Lower lobe of right lung (tissue), 2 donors: Measurements from ENCODE around the gene RNF168. TPM values are rescaled to one million over a fixed set of nuclear protein-coding genes. Genes with fewer than 3 reads are reported as not detected.
"Not testable (repeated sequence)": the region's sequence is repeated elsewhere in the genome, so short reads cannot be mapped to it uniquely, and the experiment has no call there.

Experiments
- ATAC-seq, 2 donors: fragments of 200-7000 bp; cut with Tn5 transposase; one replicate each; pipeline ENCODE4 v1.9.1; 2020 to 2022; ENCODE audit warnings: mild to moderate bottlenecking in 2 of 2, moderate library complexity in 2 of 2
- DNase-seq: peaks from one replicate; pipeline ENCODE4 v3.0.0-alpha.2; 2020
- H3K27ac ChIP-seq: fragments of 200-600 bp; one replicate; pipeline ENCODE4 v1.8.0; 2022
- H3K27me3 ChIP-seq: fragments of 200-600 bp; one replicate; pipeline ENCODE4 v1.8.0; 2022; ENCODE audit warnings: low read depth
- H3K36me3 ChIP-seq: fragments of 200-600 bp; one replicate; pipeline ENCODE4 v1.8.0; 2022; ENCODE audit warnings: mild to moderate bottlenecking
- H3K4me1 ChIP-seq: fragments of 200-600 bp; one replicate; pipeline ENCODE4 v1.8.0; 2022
- H3K4me3 ChIP-seq: fragments of 200-600 bp; one replicate; pipeline ENCODE4 v1.8.0; 2022; ENCODE audit warnings: mild to moderate bottlenecking
- H3K9me3 ChIP-seq: fragments of 200-600 bp; one replicate; pipeline ENCODE4 v1.8.0; 2022
- intact Hi-C: fragments of 100-400 bp; cut with DNase I; formaldehyde crosslinking; loops from one replicate; pipeline ENCODE4 v1.11.0; 2022
- total RNA-seq: library from RNA; stranded (reverse); fragmentation: NEBNext Ultra II Directional; extraction: Animal tissue kit (Norgen Biotek cat#: 25700); gene quantifications from one replicate; pipeline ENCODE4 v1.2.1, GENCODE V29; 2021
- TF ChIP-seq, protein P1 (sequence below): fragments of 200-600 bp; IDR thresholded peaks from one replicate; pipeline ENCODE4 v1.8.0; 2022; ENCODE audit warnings: antibody characterized with exemption, mild to moderate bottlenecking
- donor health status: DM: no; HTN: yes; CAD: no; lungs with severe emphysema.

RNF168 gene
- total RNA-seq, 1 donor from 2014 or later, result 24.3 TPM

DNA sequence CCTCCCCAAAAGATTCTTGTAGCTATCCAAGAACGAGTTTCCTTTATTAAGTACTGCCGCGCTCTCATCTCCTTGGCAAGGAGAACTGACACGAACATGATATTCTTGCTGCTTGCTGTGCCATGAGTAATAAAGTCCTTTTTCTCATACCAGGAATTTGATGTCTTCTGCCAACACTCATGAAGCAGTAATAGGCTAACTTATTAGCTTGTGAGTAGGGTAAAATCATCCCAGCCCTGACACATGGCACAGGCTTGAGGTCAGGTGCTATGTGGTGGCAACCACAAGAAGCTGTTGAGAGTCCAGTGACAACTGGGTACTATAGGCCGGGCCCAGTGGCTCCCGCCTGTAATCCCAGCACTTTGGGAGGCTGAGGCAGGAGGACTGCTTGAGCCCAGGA lies 48.6 kb downstream of the RNF168 start:
- intact Hi-C loops, result no loop called here
- no peak overlapping the region for H3K4me3 ChIP-seq
- H3K9me3 ChIP-seq, result no peaks in the 10 kb centered on the region
- DNase-seq, result no peak
- peaks cover 6% of the 10 kb centered on the region for H3K4me1 ChIP-seq
- ATAC-seq, result no peak
- TF ChIP-seq, protein P1, sequence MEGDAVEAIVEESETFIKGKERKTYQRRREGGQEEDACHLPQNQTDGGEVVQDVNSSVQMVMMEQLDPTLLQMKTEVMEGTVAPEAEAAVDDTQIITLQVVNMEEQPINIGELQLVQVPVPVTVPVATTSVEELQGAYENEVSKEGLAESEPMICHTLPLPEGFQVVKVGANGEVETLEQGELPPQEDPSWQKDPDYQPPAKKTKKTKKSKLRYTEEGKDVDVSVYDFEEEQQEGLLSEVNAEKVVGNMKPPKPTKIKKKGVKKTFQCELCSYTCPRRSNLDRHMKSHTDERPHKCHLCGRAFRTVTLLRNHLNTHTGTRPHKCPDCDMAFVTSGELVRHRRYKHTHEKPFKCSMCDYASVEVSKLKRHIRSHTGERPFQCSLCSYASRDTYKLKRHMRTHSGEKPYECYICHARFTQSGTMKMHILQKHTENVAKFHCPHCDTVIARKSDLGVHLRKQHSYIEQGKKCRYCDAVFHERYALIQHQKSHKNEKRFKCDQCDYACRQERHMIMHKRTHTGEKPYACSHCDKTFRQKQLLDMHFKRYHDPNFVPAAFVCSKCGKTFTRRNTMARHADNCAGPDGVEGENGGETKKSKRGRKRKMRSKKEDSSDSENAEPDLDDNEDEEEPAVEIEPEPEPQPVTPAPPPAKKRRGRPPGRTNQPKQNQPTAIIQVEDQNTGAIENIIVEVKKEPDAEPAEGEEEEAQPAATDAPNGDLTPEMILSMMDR, result no peak
- H3K27ac ChIP-seq, result no peak overlapping the region
- no peaks in the 10 kb centered on the region for H3K27me3 ChIP-seq
- no peaks in the 10 kb centered on the region for H3K36me3 ChIP-seq

DNA sequence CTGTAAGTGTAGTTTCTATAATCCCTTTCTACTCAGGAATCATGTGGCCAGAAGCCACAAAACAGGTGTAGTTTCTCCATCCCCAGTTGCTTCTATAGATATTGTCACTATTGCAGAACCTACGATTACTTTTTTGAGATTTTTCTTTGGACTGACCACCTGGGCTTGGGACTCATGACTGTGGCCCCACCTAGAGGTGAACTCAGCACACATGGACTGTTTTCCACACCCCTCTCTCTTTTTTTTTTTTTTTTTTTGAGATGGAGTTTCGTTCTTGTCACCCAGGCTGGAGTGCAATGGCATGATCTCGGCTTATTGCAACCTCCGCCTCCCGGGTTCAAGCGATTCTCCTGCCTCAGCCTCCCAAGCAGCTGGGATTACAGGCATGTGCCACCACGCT lies 58.2 kb downstream of the RNF168 start:
- ATAC-seq, result not testable (repeated sequence)

DNA sequence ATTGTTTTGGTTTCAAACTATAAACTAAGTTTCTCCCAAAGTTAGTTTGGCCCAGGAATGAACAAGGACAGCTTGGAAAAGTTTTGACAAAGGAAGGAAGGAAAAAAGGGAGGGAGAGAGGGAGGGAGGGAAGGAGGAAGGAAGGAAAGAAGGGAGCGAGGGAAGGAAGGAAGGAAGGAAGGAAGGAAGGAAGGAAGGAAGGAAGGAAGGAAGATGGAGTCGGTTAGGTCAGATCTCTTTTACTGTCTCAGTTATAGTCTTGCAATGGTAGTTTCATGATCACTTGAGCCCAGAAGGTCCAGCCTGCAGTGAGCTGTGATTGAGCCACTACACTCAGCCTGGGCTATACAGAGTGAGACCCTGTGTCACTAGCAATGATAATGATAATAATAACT lies 59.1 kb downstream of the RNF168 start:
- intact Hi-C loops, result no loop called here
- H3K9me3 ChIP-seq, result no peaks in the 10 kb centered on the region
- H3K4me1 ChIP-seq, result no peaks in the 10 kb centered on the region
- TF ChIP-seq, protein P1, result no peak
- DNase-seq (no peak), ATAC-seq (no peak)
- no peak overlapping the region for H3K27ac ChIP-seq
- H3K36me3 ChIP-seq, result no peaks in the 10 kb centered on the region
- H3K4me3 ChIP-seq, result no peak overlapping the region
- H3K27me3 ChIP-seq, result no peaks in the 10 kb centered on the region

More for the DNA sequence above, 58.2 kb downstream of the RNF168 start:
- H3K27me3 ChIP-seq, intact Hi-C loops, H3K27ac ChIP-seq, H3K4me3 ChIP-seq, DNase-seq, H3K36me3 ChIP-seq, H3K4me1 ChIP-seq, H3K9me3 ChIP-seq: not testable (repeated sequence)

DNA sequence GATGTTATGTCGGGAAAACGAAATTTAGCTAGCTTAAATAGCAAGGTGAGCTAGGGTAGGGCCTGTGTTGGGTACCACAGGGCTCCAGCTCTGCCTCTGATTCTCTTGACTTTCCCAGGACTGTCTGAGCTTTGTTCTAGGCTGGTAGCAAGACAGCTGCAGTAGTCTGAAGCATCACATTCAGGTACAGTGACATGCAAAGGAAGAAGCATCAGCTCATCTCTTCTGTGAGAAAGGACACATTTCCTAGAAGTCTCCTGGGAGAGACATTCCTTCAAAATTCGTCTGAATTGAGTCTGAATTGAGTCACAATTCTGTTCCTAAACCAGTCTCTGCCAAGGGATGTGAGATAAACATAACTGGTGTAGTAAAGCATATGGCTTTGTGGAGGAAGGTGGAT lies 62.9 kb downstream of the RNF168 start:
- no peak for ATAC-seq
- intact Hi-C loops, result no loop called here
- H3K27me3 ChIP-seq, result no peaks in the 10 kb centered on the region

DNA sequence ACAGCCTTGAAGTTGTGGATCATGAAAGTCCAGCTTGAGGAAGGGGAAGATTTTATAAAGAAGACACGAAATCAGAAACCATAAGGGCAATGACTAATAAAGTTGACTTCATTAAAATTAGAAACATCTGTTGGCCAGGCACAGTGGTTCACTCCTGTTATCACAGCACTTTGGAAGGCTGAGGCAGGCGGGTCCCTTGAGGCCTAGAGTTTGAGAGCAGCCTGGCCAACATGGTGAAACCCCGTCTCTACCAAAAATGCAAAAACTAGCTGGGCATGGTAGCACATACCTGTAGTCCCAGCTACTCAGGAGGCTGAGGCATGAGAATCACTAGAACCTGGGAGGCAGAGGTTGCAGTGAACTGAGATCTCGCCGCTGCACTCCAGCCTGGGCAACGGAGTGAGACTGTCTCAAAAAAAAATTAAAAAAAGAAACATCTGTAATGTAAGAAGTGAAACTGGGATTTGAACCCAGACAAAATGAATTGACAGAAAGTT lies 63.5 kb downstream of the RNF168 start:
- Histone ChIP-seq H3K27me3 (no peaks in the 10 kb centered on the region), H3K4me1 (no peaks in the 10 kb centered on the region), H3K36me3 (no peaks in the 10 kb centered on the region), H3K27ac (no peak overlapping the region), H3K4me3 (no peak overlapping the region), H3K9me3 (no peaks in the 10 kb centered on the region)
- intact Hi-C loops, result no loop called here
- DNase-seq, result no peak
- TF ChIP-seq, protein P1, result no peak
- ATAC-seq, result no peak

More for the DNA sequence above, 62.9 kb downstream of the RNF168 start:
- no peak for DNase-seq
- TF ChIP-seq, protein P1, result no peak
- no peak overlapping the region for H3K27ac ChIP-seq
- no peaks in the 10 kb centered on the region for H3K36me3 ChIP-seq
- H3K9me3 ChIP-seq, result no peaks in the 10 kb centered on the region
- no peak overlapping the region for H3K4me3 ChIP-seq
- H3K4me1 ChIP-seq, result no peaks in the 10 kb centered on the region

DNA sequence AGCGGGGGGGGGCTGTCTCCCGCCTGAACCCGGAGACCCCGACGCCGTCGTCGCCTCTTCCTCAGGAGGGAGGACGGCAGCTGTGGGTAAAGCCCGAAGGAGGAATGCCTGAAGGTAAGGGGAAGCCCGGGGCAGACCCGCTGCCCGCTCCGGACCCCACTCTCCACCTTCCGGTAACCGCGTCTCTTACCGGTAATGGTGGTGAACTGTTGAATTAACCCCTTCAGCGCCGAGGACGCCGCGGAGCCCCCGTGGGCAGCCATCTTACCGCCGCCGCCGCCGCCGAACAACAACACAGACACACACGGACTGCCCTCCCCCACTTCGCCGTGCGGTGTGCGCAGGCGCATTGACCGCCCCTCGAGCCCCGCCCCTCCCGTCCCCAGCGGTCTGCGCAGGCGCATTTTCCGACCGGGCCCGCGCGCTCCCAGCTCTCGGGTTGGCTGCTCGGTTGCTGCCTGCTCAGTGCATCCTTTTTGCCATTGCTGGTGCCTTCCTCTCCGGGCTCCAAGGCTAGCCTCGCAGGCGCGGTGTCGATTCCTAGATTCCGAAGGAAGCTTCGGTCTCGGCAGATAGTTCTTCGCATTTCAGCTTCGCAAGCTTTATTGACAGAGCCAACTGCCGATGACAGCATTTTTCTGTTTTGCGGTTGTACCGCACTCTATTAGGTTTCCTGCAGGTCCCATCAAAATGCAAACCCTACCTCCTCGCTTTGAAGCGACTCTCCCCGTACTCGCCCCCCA lies 71.3 kb downstream of the RNF168 start, which contains the start of gene UBXN7:
Gene UBXN7, minus strand, starts transcription at position 291 of the 743 bp plus-strand sequence. Its CDS starts 28 bp downstream, at position 263.
- H3K27me3 ChIP-seq, result no peaks in the 10 kb centered on the region
- peak; percentile 98 to 99 for ATAC-seq
- TF ChIP-seq, protein P1, result no peak
- peaks cover 7% of the 10 kb centered on the region for H3K36me3 ChIP-seq
- H3K9me3 ChIP-seq, result no peaks in the 10 kb centered on the region
- DNase-seq, result peak; percentile 94
- intact Hi-C loops, result no loop called here
- peak within 1 kb of the TSS; percentile 98 for H3K4me3 ChIP-seq
- H3K4me1 ChIP-seq, result peaks cover 15% of the 10 kb centered on the region
- H3K27ac ChIP-seq, result peak within 1 kb of the TSS; percentile 91
